Kidney capillary endothelial cell (primary cell): ENCODE results near the gene PEX10.

ENCODE experiments used
- DNase-seq: peaks from one replicate; pipeline ENCODE4 v3.0.0-alpha.2; 2018; ENCODE audit warnings: low spot score

Gene PEX10

GRCh38 chr1:2404890-2405511 lies 7.4 kb downstream of the PEX10 start:
- no peak for DNase-seq

- no peak for DNase-seq
Observed at GRCh38 chr1:2404142-2404889, 8.0 kb downstream of the PEX10 start.

- no peak for DNase-seq
Observed at GRCh38 chr1:2403273-2403672, 9.1 kb downstream of the PEX10 start.

GRCh38 chr1:2402420-2402819 lies 9.9 kb downstream of the PEX10 start:
- no peak for DNase-seq

GRCh38 chr1:2400950-2401649 lies 11.3 kb downstream of the PEX10 start:
- DNase-seq: no peak

- DNase-seq: no peak
Observed at GRCh38 chr1:2400576-2400909, 11.8 kb downstream of the PEX10 start.

- DNase-seq: no peak
Observed at GRCh38 chr1:2399890-2400575, 12.3 kb downstream of the PEX10 start.

- DNase-seq: no peak
Observed at GRCh38 chr1:2398871-2399270, 13.5 kb downstream of the PEX10 start.

GRCh38 chr1:2397007-2397679 lies 15.2 kb downstream of the PEX10 start:
- no peak for DNase-seq

- no peak for DNase-seq
Observed at GRCh38 chr1:2396476-2396875, 15.9 kb downstream of the PEX10 start.

GRCh38 chr1:2396059-2396458 lies 16.3 kb downstream of the PEX10 start:
- no peak for DNase-seq

- DNase-seq: no peak
Observed at GRCh38 chr1:2395245-2395644, 17.1 kb downstream of the PEX10 start.

GRCh38 chr1:2394761-2395160 lies 17.6 kb downstream of the PEX10 start:
- DNase-seq: no peak

- no peak for DNase-seq
Observed at GRCh38 chr1:2394220-2394619, 18.1 kb downstream of the PEX10 start.

- DNase-seq: no peak
Observed at GRCh38 chr1:2393471-2393877, 18.9 kb downstream of the PEX10 start.

- no peak for DNase-seq
Observed at GRCh38 chr1:2392686-2393085, 19.7 kb downstream of the PEX10 start.

GRCh38 chr1:2391931-2392509 lies 20.3 kb downstream of the PEX10 start:
- no peak for DNase-seq

- peak; percentile 99 for DNase-seq
Observed at GRCh38 chr1:2391041-2391930, 21.1 kb downstream of the PEX10 start, which contains the start of the genes MORN1 and RER1. Gene MORN1, minus strand, starts transcription at chr1:2391554. Its CDS starts 21 bp downstream, at chr1:2391533. Gene RER1, plus strand, starts transcription at chr1:2391841. Its CDS starts 3,950 bp downstream, at chr1:2395791.

GRCh38 chr1:2389644-2390043 lies 22.7 kb downstream of the PEX10 start:
- DNase-seq: no peak
